PC-9 (cell line): ENCODE measurements around the gene LKAAEAR1.
A peak's percentile ranks its signal among the peaks of the same experiment; 100 is the strongest.

ENCODE experiments used
- EZH2 ChIP-seq: fragments of 200-600 bp; sonication (generic); IDR thresholded peaks from 2 replicates; pipeline ENCODE4 v1.8.0; 2017; ENCODE audit warnings: antibody characterized with exemption, low read depth
- TF ChIP-seq, protein P1 (sequence below): fragments of 200-600 bp; sonication (generic); conservative IDR thresholded peaks from 2 replicates; pipeline ENCODE4 v1.6.1; 2017; ENCODE audit warnings: mixed run types, antibody characterized with exemption, mild to moderate bottlenecking, moderate library complexity

DNA sequence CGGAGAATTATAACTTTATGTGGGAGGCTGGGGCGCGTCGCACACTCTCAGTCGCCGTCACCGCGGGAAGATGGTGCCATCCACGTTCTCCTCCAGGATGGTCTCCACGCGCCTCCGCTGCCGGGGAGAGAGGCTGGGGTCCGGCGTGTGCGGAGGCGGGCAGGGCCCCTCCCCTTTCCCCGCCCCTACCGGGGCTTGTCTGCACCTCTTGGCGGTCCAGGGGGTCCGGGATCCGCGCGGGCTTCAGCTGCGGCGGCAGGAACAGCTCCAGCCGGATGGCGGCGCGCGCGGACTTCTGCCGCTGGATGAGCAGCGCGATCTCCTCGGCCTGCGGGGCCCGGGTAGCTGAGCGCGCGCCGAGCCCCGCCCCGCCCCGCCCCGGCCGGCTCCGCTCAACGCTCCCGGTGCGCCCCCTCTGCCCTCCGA, 807 bp downstream of the LKAAEAR1 start:
- TF ChIP-seq, protein P1, sequence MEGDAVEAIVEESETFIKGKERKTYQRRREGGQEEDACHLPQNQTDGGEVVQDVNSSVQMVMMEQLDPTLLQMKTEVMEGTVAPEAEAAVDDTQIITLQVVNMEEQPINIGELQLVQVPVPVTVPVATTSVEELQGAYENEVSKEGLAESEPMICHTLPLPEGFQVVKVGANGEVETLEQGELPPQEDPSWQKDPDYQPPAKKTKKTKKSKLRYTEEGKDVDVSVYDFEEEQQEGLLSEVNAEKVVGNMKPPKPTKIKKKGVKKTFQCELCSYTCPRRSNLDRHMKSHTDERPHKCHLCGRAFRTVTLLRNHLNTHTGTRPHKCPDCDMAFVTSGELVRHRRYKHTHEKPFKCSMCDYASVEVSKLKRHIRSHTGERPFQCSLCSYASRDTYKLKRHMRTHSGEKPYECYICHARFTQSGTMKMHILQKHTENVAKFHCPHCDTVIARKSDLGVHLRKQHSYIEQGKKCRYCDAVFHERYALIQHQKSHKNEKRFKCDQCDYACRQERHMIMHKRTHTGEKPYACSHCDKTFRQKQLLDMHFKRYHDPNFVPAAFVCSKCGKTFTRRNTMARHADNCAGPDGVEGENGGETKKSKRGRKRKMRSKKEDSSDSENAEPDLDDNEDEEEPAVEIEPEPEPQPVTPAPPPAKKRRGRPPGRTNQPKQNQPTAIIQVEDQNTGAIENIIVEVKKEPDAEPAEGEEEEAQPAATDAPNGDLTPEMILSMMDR = peak; percentile 56
- TF ChIP-seq EZH2 = no peak
